Cardiac fibroblast (primary cell): Measurements from ENCODE around the gene ELANE.

ENCODE experiments used
- DNase-seq, 2 donors: peaks; one replicate each; pipeline versions ENCODE4 v3.0.0 to v3.0.0-alpha.2; 2010; ENCODE audit warnings: low read depth in 2 of 2
- H3K4me3 ChIP-seq, 2 donors: replicated peaks in 1 of 2; 1 replicate in 1 of 2; 2 replicates in 1 of 2; pipeline ENCODE4 v1.5.1; 2011; ENCODE audit warnings: low read depth in 2 of 2, low read length in 2 of 2, mild to moderate bottlenecking in 2 of 2, moderate library complexity in 1 of 2
- TF ChIP-seq, protein P1 (sequence below): IDR thresholded peaks from one replicate; pipeline ENCODE4 v1.5.1; 2011; ENCODE audit warnings: low read depth, mild to moderate bottlenecking, low read length, inconsistent platforms

Gene ELANE

GRCh38 chr19:854549-854948 lies 2.4 kb downstream of the ELANE start:
- no peak for DNase-seq
- TF ChIP-seq, protein P1, sequence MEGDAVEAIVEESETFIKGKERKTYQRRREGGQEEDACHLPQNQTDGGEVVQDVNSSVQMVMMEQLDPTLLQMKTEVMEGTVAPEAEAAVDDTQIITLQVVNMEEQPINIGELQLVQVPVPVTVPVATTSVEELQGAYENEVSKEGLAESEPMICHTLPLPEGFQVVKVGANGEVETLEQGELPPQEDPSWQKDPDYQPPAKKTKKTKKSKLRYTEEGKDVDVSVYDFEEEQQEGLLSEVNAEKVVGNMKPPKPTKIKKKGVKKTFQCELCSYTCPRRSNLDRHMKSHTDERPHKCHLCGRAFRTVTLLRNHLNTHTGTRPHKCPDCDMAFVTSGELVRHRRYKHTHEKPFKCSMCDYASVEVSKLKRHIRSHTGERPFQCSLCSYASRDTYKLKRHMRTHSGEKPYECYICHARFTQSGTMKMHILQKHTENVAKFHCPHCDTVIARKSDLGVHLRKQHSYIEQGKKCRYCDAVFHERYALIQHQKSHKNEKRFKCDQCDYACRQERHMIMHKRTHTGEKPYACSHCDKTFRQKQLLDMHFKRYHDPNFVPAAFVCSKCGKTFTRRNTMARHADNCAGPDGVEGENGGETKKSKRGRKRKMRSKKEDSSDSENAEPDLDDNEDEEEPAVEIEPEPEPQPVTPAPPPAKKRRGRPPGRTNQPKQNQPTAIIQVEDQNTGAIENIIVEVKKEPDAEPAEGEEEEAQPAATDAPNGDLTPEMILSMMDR: no peak

DNA sequence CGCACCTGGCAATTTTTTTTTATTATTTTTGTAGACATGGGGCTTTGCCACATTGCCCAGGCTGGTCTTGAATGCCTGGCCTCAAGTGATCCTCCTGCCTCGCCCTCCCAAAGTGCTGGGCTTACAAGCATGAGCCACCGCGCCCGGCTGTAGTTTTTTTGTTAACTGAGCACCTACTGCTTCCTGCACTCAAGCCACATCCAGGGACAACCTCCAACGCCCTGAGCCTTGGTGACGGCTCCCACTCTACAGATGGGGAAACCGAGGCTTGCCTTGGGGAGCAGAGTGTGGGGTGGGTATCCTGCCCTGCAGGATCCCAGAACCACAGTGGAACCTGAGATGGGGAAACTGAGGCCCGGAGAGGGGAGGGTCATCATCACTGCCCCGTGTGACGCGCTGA lies 3.0 kb downstream of the ELANE start:
- no peak for DNase-seq
- TF ChIP-seq, protein P1: no peak
- H3K4me3 ChIP-seq: no peak overlapping the region

More at GRCh38 chr19:854549-854948, 2.4 kb downstream of the ELANE start:
- no peak overlapping the region for H3K4me3 ChIP-seq

GRCh38 chr19:855566-856120 lies 3.5 kb downstream of the ELANE start:
- DNase-seq: no peak
- H3K4me3 ChIP-seq: no peak overlapping the region
- TF ChIP-seq, protein P1: no peak

DNA sequence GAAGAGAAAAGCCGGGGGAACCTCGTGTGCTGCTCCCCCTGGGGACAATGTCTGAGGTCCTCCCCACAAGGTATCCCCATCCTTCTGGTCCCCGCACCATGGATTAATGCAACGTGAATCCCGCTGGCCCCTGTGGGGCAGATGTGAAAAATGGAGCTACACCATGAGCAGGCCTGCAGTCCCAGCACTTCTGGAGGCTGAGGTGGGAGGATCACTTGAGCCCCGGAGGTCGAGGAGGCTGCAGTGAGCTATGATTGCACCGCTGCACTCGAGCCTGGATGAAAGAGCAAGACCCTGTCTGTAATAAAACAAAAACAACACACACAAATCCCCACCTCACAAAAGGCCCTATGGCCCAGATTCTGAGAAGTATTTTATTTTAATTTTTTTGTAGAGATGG lies 6.2 kb downstream of the ELANE start:
- DNase-seq: no peak
- no peak overlapping the region for H3K4me3 ChIP-seq
- TF ChIP-seq, protein P1: no peak

GRCh38 chr19:858868-859843 lies 7.1 kb downstream of the ELANE start, which contains the start of gene CFD:
Gene CFD (plus strand): TSS chr19:859664. CDS start chr19:859690, 26 bp downstream.
- peak in 1 of 2 donors; percentile 46 for DNase-seq

GRCh38 chr19:861141-861755 lies 9.1 kb downstream of the ELANE start:
- H3K4me3 ChIP-seq: no peak overlapping the region
- no peak for DNase-seq
- TF ChIP-seq, protein P1: no peak

More at GRCh38 chr19:858868-859843, 7.1 kb downstream of the ELANE start, which contains the start of gene CFD:
- no peak within 1 kb of the TSS for H3K4me3 ChIP-seq
- TF ChIP-seq, protein P1: no peak
